Tibial nerve (tissue), 4 donors: ENCODE results near the gene RAP1B. TPM values are rescaled to one million over a fixed set of nuclear protein-coding genes. Genes with fewer than 3 reads are reported as not detected.

ENCODE experiments used
- DNase-seq, 2 donors: peaks; one replicate each; pipeline ENCODE4 v3.0.0-alpha.2; 2019; ENCODE audit warnings: low spot score in 2 of 2
- H3K27ac ChIP-seq, 4 donors: fragments of 200-600 bp; sonication (generic) in 3 of 4; one replicate each; pipeline ENCODE4 v1.5.1; 2017 to 2019; ENCODE audit warnings: mild to moderate bottlenecking in 1 of 4
- H3K27me3 ChIP-seq, 2 donors: fragments of 200-600 bp; sonication (generic) in 1 of 2; one replicate each; pipeline versions ENCODE4 v1.5.1 to v1.6.0; 2017 to 2019
- H3K36me3 ChIP-seq, 3 donors: fragments of 200-600 bp; sonication (generic); one replicate each; pipeline ENCODE4 v1.5.1; 2018 to 2019
- H3K4me1 ChIP-seq, 4 donors: fragments of 200-600 bp; sonication (generic) in 3 of 4; one replicate each; pipeline ENCODE4 v1.5.1; 2017 to 2019
- H3K4me3 ChIP-seq, 4 donors: fragments of 200-600 bp; sonication (generic) in 3 of 4; one replicate each; pipeline ENCODE4 v1.5.1; 2017 to 2019; ENCODE audit warnings: mild to moderate bottlenecking in 1 of 4, moderate library complexity in 1 of 4
- H3K9me3 ChIP-seq, 4 donors: fragments of 200-600 bp; sonication (generic) in 3 of 4; one replicate each; pipeline ENCODE4 v1.5.1; 2017 to 2019
- CTCF ChIP-seq, 5 experiments: fragments of 200-600 bp in 3 of 5; fragments of 450-650 bp in 2 of 5; sonication (generic) in 3 of 5; IDR thresholded peaks; one replicate each; pipeline ENCODE4 v1.5.1; 2016 to 2019; ENCODE audit warnings: antibody characterized with exemption in 5 of 5, mild to moderate bottlenecking in 3 of 5, moderate library complexity in 2 of 5
- EP300 ChIP-seq, 2 donors: sonication (generic); formaldehyde crosslinking; IDR thresholded peaks; one replicate each; pipeline ENCODE4 v1.6.1; 2017; ENCODE audit warnings: antibody characterized with exemption in 2 of 2, mild to moderate bottlenecking in 1 of 2
- POLR2A ChIP-seq, 2 donors: fragments of 450-650 bp; IDR thresholded peaks; one replicate each; pipeline ENCODE4 v1.6.1; 2017; ENCODE audit warnings: antibody characterized with exemption in 2 of 2, mild to moderate bottlenecking in 2 of 2, moderate library complexity in 2 of 2
- WGBS, 2 donors: methylation state at CpG; one replicate each; pipeline ENCODE4 v1.1.5; 2018; 5-methylcytosine and 5-hydroxymethylcytosine counted together
- small RNA-seq: library from RNA; depleted of rRNA; stranded (forward); fragments of <200 nt; gene quantifications from one replicate; pipeline ENCODE3, GENCODE V24; 2016
- total RNA-seq, 4 donors: library from RNA; depleted of rRNA; stranded (reverse); fragments of >200 nt; gene quantifications; one replicate each; pipeline ENCODE4 v1.1.0, GENCODE V29; 2016

The RAP1B gene
- total RNA-seq, 4 donors from 2014 or later: 117 to 194 (median 161) TPM

GRCh38 chr12:68686262-68686594 lies 75.5 kb downstream of the RAP1B start:
- DNase-seq: no peak
- Histone ChIP-seq H3K4me3 (peak overlapping the region; percentile 69 to 83 (median 76)), H3K9me3 (no peaks in the 10 kb centered on the region), H3K36me3 (peaks cover 0 to 17% (median 0%) of the 10 kb centered on the region in 3 donors), H3K4me1 (peaks cover 0 to 26% (median 17%) of the 10 kb centered on the region in 4 donors), H3K27ac (peak overlapping the region; percentile 59 to 90 (median 83)), H3K27me3 (no peaks in the 10 kb centered on the region)
- TF ChIP-seq POLR2A (IDR thresholded peaks at IDR 0.05) (no peak), EP300 (IDR thresholded peaks at IDR 0.05) (no peak), CTCF (IDR thresholded peaks at IDR 0.05) (no peak)
- whole genome bisulfite sequencing, 2 donors: 33 to 34% methylated on average over 3 of the region's 3 CpGs

GRCh38 chr12:68686595-68687521 lies 76.2 kb downstream of the RAP1B start, which contains the start of gene NUP107:
TSS of gene NUP107 (plus strand) at chr12:68686978. CDS start at chr12:68687066, 88 bp downstream.
- H3K27ac ChIP-seq: peak within 1 kb of the TSS; percentile 59 to 90 (median 83)
- peak; percentile 97 to 99 for DNase-seq
- 0 to 1% methylated on average over 36 to 38 of the region's 44 CpGs for WGBS, 2 donors
- H3K4me3 ChIP-seq: peak within 1 kb of the TSS; percentile 69 to 83 (median 76)
- H3K27me3 ChIP-seq: no peaks in the 10 kb centered on the region
- H3K4me1 ChIP-seq: peaks cover 0 to 26% (median 17%) of the 10 kb centered on the region in 4 donors
- H3K36me3 ChIP-seq: peaks cover 0 to 23% (median 0%) of the 10 kb centered on the region in 3 donors
- TF ChIP-seq POLR2A (IDR thresholded peaks at IDR 0.05): peak in 1 of 2 donors; percentile 36
- peak; percentile 90 to 97 for TF ChIP-seq EP300 (IDR thresholded peaks at IDR 0.05)
- TF ChIP-seq CTCF (IDR thresholded peaks at IDR 0.05): peak in 2 of 5 experiments; percentile 49 to 64
- H3K9me3 ChIP-seq: no peaks in the 10 kb centered on the region

GRCh38 chr12:68695454-68695853 lies 84.8 kb downstream of the RAP1B start:
- H3K27ac ChIP-seq: no peak overlapping the region
- DNase-seq: no peak
- no peak for TF ChIP-seq EP300 (IDR thresholded peaks at IDR 0.05)
- TF ChIP-seq CTCF (IDR thresholded peaks at IDR 0.05): no peak
- TF ChIP-seq POLR2A (IDR thresholded peaks at IDR 0.05): no peak
- H3K4me1 ChIP-seq: no peaks in the 10 kb centered on the region
- H3K36me3 ChIP-seq: peaks cover 0 to 100% (median 14%) of the 10 kb centered on the region in 3 donors
- H3K4me3 ChIP-seq: no peak overlapping the region
- no peaks in the 10 kb centered on the region for H3K9me3 ChIP-seq
- H3K27me3 ChIP-seq: no peaks in the 10 kb centered on the region

- DNase-seq: no peak
- Histone ChIP-seq H3K36me3 (peaks cover 0 to 100% (median 33%) of the 10 kb centered on the region in 3 donors), H3K9me3 (no peaks in the 10 kb centered on the region), H3K4me1 (no peaks in the 10 kb centered on the region), H3K27me3 (no peaks in the 10 kb centered on the region), H3K27ac (no peak overlapping the region), H3K4me3 (no peak overlapping the region)
- 40 to 55% methylated on average over 1 of the region's 1 CpG for WGBS, 2 donors
- no peak for TF ChIP-seq CTCF (IDR thresholded peaks at IDR 0.05)
- TF ChIP-seq POLR2A (IDR thresholded peaks at IDR 0.05): no peak
- no peak for TF ChIP-seq EP300 (IDR thresholded peaks at IDR 0.05)
These were observed 88.8 kb downstream of the RAP1B start for GRCh38 chr12:68699486-68699885.

Small RNAs within 50 kb of the gene (small RNA-seq; reads per million reads assigned to genes)
- gene RF00017: not detected
- gene SNORA70G: not detected

Other genes starting within 250 kb of the RAP1B start
- gene NUP107, start 76.1 kb downstream of the RAP1B start, total RNA-seq: 10 to 100 TPM; 30.3 to 38.0 (median 31.6) TPM
- 10 to 100 TPM in 1 of 4 donors, 1 to 10 TPM in 3; 2.9 to 23.1 (median 3.6) TPM for gene SLC35E3, start 135.3 kb downstream of the RAP1B start, total RNA-seq
- 10 to 100 TPM; 75.9 to 99.6 (median 85.8) TPM for gene MDM2, start 197.3 kb downstream of the RAP1B start, total RNA-seq